Thyroid gland (tissue), 4 donors: ENCODE data around the gene TMEM256. TPM values are rescaled to one million over a fixed set of nuclear protein-coding genes. Genes with fewer than 3 reads are reported as not detected.

Source experiments
- DNase-seq, 2 donors: peaks; one replicate each; pipeline ENCODE4 v3.0.0-alpha.2; 2019
- H3K27ac ChIP-seq, 3 donors: fragments of 200-600 bp; sonication (generic); 1 replicate in 2 of 3; 2 replicates in 1 of 3; pipeline ENCODE4 v1.5.1; 2016 to 2019; ENCODE audit warnings: mild to moderate bottlenecking in 1 of 3, moderate library complexity in 1 of 3
- H3K27me3 ChIP-seq: fragments of 200-600 bp; sonication (generic); one replicate; pipeline ENCODE4 v1.5.1; 2019
- H3K36me3 ChIP-seq, 2 donors: fragments of 200-600 bp; sonication (generic); one replicate each; pipeline ENCODE4 v1.5.1; 2016 to 2019
- H3K4me1 ChIP-seq, 2 donors: fragments of 200-600 bp; sonication (generic); one replicate each; pipeline ENCODE4 v1.5.1; 2017 to 2019
- H3K4me3 ChIP-seq, 3 donors: fragments of 200-600 bp; sonication (generic); replicated peaks in 1 of 3; 1 replicate in 2 of 3; 2 replicates in 1 of 3; pipeline ENCODE4 v1.5.1; 2016; ENCODE audit warnings: mild to moderate bottlenecking in 1 of 3
- H3K9me3 ChIP-seq: fragments of 200-600 bp; sonication (generic); one replicate; pipeline ENCODE4 v1.5.1; 2017
- CTCF ChIP-seq, 6 experiments: fragments of 200-600 bp in 3 of 6; fragments of 450-650 bp in 3 of 6; sonication (generic) in 3 of 6; IDR thresholded peaks; one replicate each; pipeline ENCODE4 v1.5.1; 2016 to 2019; ENCODE audit warnings: antibody characterized with exemption in 6 of 6, mild to moderate bottlenecking in 2 of 6, inconsistent platforms in 1 of 6, moderate library complexity in 1 of 6
- POLR2A ChIP-seq, 2 donors: fragments of 450-650 bp; IDR thresholded peaks; one replicate each; pipeline ENCODE4 v1.6.1; 2017; ENCODE audit warnings: antibody characterized with exemption in 2 of 2, mild to moderate bottlenecking in 2 of 2, moderate library complexity in 1 of 2
- WGBS, 2 donors: methylation state at CpG; one replicate each; pipeline ENCODE4 v1.1.5; 2017; 5-methylcytosine and 5-hydroxymethylcytosine counted together
- intact Hi-C: fragments of 100-400 bp; cut with DNase I; formaldehyde crosslinking; loops from one replicate; pipeline ENCODE4 v1.15.1; 2023
- total RNA-seq, 4 donors: library from RNA; depleted of rRNA; stranded (reverse); fragments of >200 nt; gene quantifications; one replicate each; pipeline ENCODE4 v1.2.3, GENCODE V29; 2016

TMEM256 gene
- total RNA-seq, 4 donors from 2014 or later, result 27.8 to 133 (median 35.2) TPM

GRCh38 chr17:7392696-7393612 is 10.9 kb downstream of the TMEM256 start:
- H3K27me3 ChIP-seq, result no peaks in the 10 kb centered on the region
- no peak for TF ChIP-seq CTCF (IDR thresholded peaks at IDR 0.05)
- peak overlapping the region in 1 of 3 donors; percentile 79 for H3K4me3 ChIP-seq
- no peaks in the 10 kb centered on the region for H3K9me3 ChIP-seq
- H3K27ac ChIP-seq, result peak overlapping the region in 2 of 3 donors; percentile 18 to 93
- intact Hi-C loops, result no loop called here
- no peak for DNase-seq
- 64 to 66% methylated on average over 23 to 33 of the region's 42 CpGs for WGBS, 2 donors
- peaks cover 11 to 18% of the 10 kb centered on the region in 2 donors for H3K4me1 ChIP-seq
- H3K36me3 ChIP-seq, result peaks cover 8 to 13% of the 10 kb centered on the region in 2 donors

DNA sequence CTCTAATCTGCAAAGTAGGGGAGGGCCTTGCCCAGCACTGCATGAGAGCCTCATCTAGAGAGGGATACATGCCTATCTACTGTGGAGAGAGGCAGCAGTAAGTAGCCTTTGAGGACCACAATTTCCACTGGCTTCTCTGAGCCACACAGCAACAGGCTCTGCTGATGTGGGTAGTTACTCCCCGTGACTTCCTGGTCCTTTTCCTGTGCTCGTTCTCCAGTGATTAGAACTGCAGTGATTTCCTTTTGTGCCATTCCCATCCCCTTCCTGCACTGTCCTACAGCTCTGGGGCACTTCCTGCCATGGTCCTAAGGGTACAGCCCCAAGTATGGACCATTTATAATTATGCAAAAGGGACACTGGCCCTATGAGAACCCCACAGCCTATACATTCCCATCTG is 12.6 kb downstream of the TMEM256 start:
- H3K36me3 ChIP-seq, result peaks cover 8 to 13% of the 10 kb centered on the region in 2 donors
- DNase-seq, result no peak
- H3K27ac ChIP-seq, result no peak overlapping the region
- H3K9me3 ChIP-seq, result no peaks in the 10 kb centered on the region
- WGBS, 2 donors, result 68 to 86% methylated on average over 2 of the region's 2 CpGs
- no peak overlapping the region for H3K4me3 ChIP-seq
- TF ChIP-seq POLR2A (IDR thresholded peaks at IDR 0.05) (no peak), CTCF (IDR thresholded peaks at IDR 0.05) (no peak)
- intact Hi-C loops, result no loop called here
- no peaks in the 10 kb centered on the region for H3K27me3 ChIP-seq
- H3K4me1 ChIP-seq, result peaks cover 11 to 18% of the 10 kb centered on the region in 2 donors

DNA sequence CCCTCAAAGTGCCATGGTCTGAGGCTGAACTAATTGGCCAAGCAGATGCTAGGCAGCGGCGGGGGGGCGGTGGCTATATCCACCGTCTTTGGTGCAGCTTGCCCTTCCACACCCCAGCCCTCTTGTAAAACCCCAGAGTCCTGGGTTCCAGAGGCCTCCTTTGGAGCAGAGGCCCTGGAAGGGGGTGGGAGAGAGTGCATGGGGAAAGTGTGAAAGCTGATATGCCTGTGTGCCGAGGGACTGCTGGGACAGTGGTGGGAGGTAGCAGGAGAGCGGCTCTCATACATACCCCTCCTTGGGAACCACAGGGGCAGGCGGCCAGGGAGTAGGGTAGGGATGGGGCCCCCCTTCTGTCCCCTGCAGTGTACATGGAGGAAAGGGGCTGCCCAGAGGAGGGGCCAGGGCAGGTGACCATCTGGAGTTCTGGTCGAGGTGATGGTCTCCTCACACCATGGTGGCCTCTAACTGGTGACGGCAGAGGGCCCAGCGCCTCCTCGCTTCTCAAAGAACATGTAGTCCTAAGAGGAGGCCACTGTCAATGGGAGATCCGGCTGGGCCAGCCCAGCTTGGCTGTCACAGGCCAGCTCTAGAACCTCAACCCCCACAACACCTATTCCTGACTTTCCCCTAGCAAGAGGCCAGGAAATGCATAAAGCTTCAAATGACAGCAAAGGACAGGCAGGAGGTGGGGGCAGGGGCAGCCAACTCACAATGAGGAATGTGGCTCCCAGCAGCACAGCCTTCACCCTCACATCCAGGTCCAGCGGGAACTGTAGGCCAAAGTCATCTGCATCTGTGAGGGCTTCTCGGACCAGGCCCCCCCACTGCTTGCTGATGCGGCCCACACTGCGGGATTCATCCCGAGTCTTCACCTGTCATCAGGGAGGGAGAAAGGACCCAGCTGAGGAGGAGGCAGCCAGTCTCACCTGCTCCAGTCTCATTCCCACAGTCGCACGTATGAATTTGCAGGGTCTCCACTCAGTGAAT is 13.7 kb downstream of the TMEM256 start:
- TF ChIP-seq CTCF (IDR thresholded peaks at IDR 0.05) (no peak), POLR2A (IDR thresholded peaks at IDR 0.05) (no peak)
- Histone ChIP-seq H3K4me3 (no peak overlapping the region), H3K36me3 (peaks cover 8 to 13% of the 10 kb centered on the region in 2 donors), H3K4me1 (peaks cover 9 to 16% of the 10 kb centered on the region in 2 donors), H3K27ac (no peak overlapping the region), H3K27me3 (no peaks in the 10 kb centered on the region), H3K9me3 (no peaks in the 10 kb centered on the region)
- WGBS, 2 donors, result 90 to 97% methylated on average over 11 to 18 of the region's 19 CpGs
- DNase-seq, result no peak
- intact Hi-C loops, result no loop called here

GRCh38 chr17:7388856-7389255 is 15.0 kb downstream of the TMEM256 start:
- no peak overlapping the region for H3K4me3 ChIP-seq
- intact Hi-C loops, result no loop called here
- H3K27ac ChIP-seq, result no peak overlapping the region
- no peak for DNase-seq
- peaks cover 5 to 10% of the 10 kb centered on the region in 2 donors for H3K4me1 ChIP-seq
- TF ChIP-seq CTCF (IDR thresholded peaks at IDR 0.05), result no peak
- TF ChIP-seq POLR2A (IDR thresholded peaks at IDR 0.05), result no peak
- no peaks in the 10 kb centered on the region for H3K27me3 ChIP-seq
- peaks cover 8 to 13% of the 10 kb centered on the region in 2 donors for H3K36me3 ChIP-seq
- H3K9me3 ChIP-seq, result no peaks in the 10 kb centered on the region
- 79 to 98% methylated on average over 6 to 10 of the region's 10 CpGs for WGBS, 2 donors
